Cardiac muscle cell (in vitro differentiated cells and primary cell): ENCODE results near the gene MTCL3.

ENCODE experiments used
- DNase-seq, 2 donors: peaks; one replicate each; pipeline versions ENCODE4 v3.0.0 to v3.0.0-alpha.2; 2010 to 2017; ENCODE audit warnings: low read depth in 1 of 2, low spot score in 1 of 2
- H3K27ac ChIP-seq: fragments of 200-600 bp; sonication (generic); 2 replicates; pipeline ENCODE4 v1.5.1; 2016
- H3K27me3 ChIP-seq: fragments of 200-600 bp; sonication (generic); 2 replicates; pipeline ENCODE4 v1.6.0; 2016; ENCODE audit warnings: control low read depth
- H3K36me3 ChIP-seq: fragments of 200-600 bp; sonication (generic); 2 replicates; pipeline ENCODE4 v1.5.1; 2016; ENCODE audit warnings: control low read depth
- H3K4me1 ChIP-seq: fragments of 200-600 bp; sonication (generic); 2 replicates; pipeline ENCODE4 v1.8.1; 2017; ENCODE audit warnings: low read depth, mild to moderate bottlenecking, mixed run types
- H3K4me3 ChIP-seq: fragments of 200-600 bp; sonication (generic); 2 replicates; pipeline ENCODE4 v1.5.1; 2016; ENCODE audit warnings: mild to moderate bottlenecking
- H3K9me3 ChIP-seq: fragments of 200-600 bp; sonication (generic); 2 replicates; pipeline ENCODE4 v1.5.1; 2017; ENCODE audit warnings: low read depth, mild to moderate bottlenecking, control low read depth
- TF ChIP-seq, protein P1 (sequence below): IDR thresholded peaks from 2 replicates; pipeline ENCODE4 v1.5.1; 2012; ENCODE audit warnings: low read depth, mild to moderate bottlenecking, low read length

Gene MTCL3

DNA sequence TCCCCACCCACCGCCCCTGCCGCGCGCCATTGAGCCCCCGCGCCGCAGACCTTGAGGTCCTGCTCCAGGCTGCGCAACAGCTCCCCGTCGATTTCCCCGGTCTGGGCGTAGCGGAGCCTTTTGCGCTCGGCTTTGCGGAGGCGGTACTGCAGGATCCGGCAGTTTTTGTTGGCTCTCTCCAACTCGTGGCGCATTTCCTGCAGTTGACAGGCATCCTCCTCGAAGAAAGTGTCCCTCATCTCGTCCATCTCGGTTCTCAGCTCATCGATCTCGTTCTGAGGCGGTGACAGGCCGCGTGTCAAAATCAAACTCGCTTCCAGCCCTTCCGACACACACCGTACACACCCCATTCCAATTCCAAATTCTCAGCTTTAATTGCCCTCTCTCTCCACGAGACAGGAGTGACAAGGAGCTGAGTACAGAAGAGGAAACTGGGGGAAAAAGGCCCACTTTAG is 4.3 kb downstream of the MTCL3 start:
- peak; percentile 60 to 70 for DNase-seq
- H3K27ac ChIP-seq, result no peak overlapping the region

GRCh38 chr6:127514179-127514772 is 4.9 kb downstream of the MTCL3 start:
- TF ChIP-seq, protein P1, sequence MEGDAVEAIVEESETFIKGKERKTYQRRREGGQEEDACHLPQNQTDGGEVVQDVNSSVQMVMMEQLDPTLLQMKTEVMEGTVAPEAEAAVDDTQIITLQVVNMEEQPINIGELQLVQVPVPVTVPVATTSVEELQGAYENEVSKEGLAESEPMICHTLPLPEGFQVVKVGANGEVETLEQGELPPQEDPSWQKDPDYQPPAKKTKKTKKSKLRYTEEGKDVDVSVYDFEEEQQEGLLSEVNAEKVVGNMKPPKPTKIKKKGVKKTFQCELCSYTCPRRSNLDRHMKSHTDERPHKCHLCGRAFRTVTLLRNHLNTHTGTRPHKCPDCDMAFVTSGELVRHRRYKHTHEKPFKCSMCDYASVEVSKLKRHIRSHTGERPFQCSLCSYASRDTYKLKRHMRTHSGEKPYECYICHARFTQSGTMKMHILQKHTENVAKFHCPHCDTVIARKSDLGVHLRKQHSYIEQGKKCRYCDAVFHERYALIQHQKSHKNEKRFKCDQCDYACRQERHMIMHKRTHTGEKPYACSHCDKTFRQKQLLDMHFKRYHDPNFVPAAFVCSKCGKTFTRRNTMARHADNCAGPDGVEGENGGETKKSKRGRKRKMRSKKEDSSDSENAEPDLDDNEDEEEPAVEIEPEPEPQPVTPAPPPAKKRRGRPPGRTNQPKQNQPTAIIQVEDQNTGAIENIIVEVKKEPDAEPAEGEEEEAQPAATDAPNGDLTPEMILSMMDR, result no peak

More for the DNA sequence above, 4.3 kb downstream of the MTCL3 start:
- Histone ChIP-seq H3K4me1 (peaks cover 6% of the 10 kb centered on the region), H3K4me3 (peak overlapping the region; percentile 54), H3K27me3 (peaks cover 49% of the 10 kb centered on the region), H3K36me3 (no peaks in the 10 kb centered on the region), H3K9me3 (no peaks in the 10 kb centered on the region)
- TF ChIP-seq, protein P1, result no peak

DNA sequence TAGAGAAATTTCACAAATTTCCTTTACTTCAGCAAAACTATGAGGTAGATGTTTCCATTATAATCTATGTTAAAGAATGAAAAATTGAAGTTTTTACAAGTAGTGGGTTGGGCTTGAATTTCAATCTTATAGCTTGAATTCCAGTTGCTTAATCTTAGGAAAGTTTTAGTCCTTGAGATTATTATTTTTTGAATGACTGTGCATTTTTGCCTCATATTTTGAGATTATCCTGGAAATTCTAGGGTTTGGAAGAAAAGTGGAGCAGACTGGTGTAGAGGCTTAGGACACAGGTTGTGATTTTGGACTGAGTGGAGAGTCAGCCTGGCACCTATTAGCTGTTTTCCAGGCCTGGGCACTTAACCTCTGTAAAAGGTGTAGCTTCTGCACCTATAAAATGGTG is 5.7 kb downstream of the MTCL3 start:
- H3K36me3 ChIP-seq, result no peaks in the 10 kb centered on the region
- peaks cover 6% of the 10 kb centered on the region for H3K4me1 ChIP-seq
- no peak for DNase-seq
- no peak overlapping the region for H3K27ac ChIP-seq
- no peaks in the 10 kb centered on the region for H3K9me3 ChIP-seq
- peaks cover 35% of the 10 kb centered on the region for H3K27me3 ChIP-seq
- TF ChIP-seq, protein P1, result no peak
- no peak overlapping the region for H3K4me3 ChIP-seq

More at GRCh38 chr6:127514179-127514772, 4.9 kb downstream of the MTCL3 start:
- DNase-seq, result no peak
- Histone ChIP-seq H3K27ac (no peak overlapping the region), H3K4me1 (peaks cover 6% of the 10 kb centered on the region), H3K4me3 (peak overlapping the region; percentile 54), H3K27me3 (peaks cover 44% of the 10 kb centered on the region), H3K36me3 (no peaks in the 10 kb centered on the region), H3K9me3 (no peaks in the 10 kb centered on the region)

- Histone ChIP-seq H3K27ac (no peak overlapping the region), H3K27me3 (peaks cover 25% of the 10 kb centered on the region), H3K4me3 (no peak overlapping the region), H3K4me1 (peaks cover 6% of the 10 kb centered on the region), H3K36me3 (no peaks in the 10 kb centered on the region), H3K9me3 (no peaks in the 10 kb centered on the region)
- DNase-seq, result no peak
- TF ChIP-seq, protein P1, result no peak
These were observed 8.3 kb downstream of the MTCL3 start for GRCh38 chr6:127510876-127511275.

DNA sequence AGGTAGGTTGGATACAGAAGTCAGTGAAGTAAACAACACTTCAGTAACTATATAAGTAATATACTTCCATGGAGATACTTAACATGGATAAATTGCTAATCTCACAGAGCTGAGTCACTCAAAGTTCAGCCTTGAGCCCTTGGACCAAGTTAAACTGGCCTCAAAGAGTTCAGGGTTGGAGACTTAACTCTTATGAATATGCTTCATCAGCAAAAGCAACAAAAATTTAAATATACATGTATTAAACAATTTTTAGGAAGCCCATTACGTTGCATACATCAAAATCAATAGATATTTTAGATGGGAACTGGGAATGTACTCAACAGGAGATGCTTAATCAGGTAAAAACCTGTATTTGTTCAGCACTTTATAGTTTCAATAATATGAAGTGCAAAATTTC is 12.2 kb downstream of the MTCL3 start:
- DNase-seq, result no peak
- no peaks in the 10 kb centered on the region for H3K4me1 ChIP-seq
- H3K4me3 ChIP-seq, result no peak overlapping the region
- H3K9me3 ChIP-seq, result no peaks in the 10 kb centered on the region
- no peaks in the 10 kb centered on the region for H3K36me3 ChIP-seq
- no peak overlapping the region for H3K27ac ChIP-seq
- H3K27me3 ChIP-seq, result no peaks in the 10 kb centered on the region
- TF ChIP-seq, protein P1, result no peak

DNA sequence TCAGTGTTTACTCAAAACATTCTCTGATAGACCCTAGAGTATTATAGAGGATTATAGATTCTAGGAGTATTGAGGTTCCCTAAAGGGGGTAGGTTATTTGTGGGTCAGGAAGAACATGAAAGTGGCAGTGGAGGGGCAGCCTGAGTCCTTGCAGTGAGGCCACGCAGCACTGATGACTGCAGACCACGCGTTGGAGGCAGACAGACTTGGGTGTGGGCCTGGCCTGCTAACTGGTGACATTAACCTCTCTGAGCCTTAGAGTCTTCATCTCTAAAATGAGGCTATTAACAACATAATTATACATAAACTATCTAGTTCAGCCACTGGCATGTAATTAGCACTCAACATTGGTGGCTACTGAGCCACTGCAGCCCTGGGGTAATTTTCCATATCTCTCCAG is 16.1 kb downstream of the MTCL3 start:
- no peak for DNase-seq
- no peaks in the 10 kb centered on the region for H3K9me3 ChIP-seq
- TF ChIP-seq, protein P1, result no peak

More for the DNA sequence above, 16.1 kb downstream of the MTCL3 start:
- Histone ChIP-seq H3K27ac (no peak overlapping the region), H3K27me3 (no peaks in the 10 kb centered on the region), H3K36me3 (no peaks in the 10 kb centered on the region), H3K4me1 (no peaks in the 10 kb centered on the region), H3K4me3 (no peak overlapping the region)
